BE2C (cell line): ENCODE measurements around the gene MTARC1.

Source experiments
- DNase-seq: peaks from one replicate; pipeline ENCODE4 v3.0.0-alpha.2; 2020
- H3K27me3 ChIP-seq: fragments of 250-450 bp; sonication (Bioruptor Pico); 2 replicates; pipeline ENCODE4 v1.5.1; 2020; ENCODE audit warnings: mild to moderate bottlenecking
- H3K36me3 ChIP-seq: fragments of 250-450 bp; sonication (Bioruptor Pico); 2 replicates; pipeline ENCODE4 v1.5.1; 2020; ENCODE audit warnings: mild to moderate bottlenecking
- H3K4me1 ChIP-seq: fragments of 250-450 bp; sonication (Bioruptor Pico); 2 replicates; pipeline ENCODE4 v1.5.1; 2020
- H3K4me3 ChIP-seq: 2 replicates; pipeline ENCODE4 v1.5.1; 2011; ENCODE audit warnings: low read depth, low read length
- H3K9me3 ChIP-seq: fragments of 250-450 bp; sonication (Bioruptor Pico); 2 replicates; pipeline ENCODE4 v1.5.1; 2020
- TF ChIP-seq, protein P1 (sequence below): IDR thresholded peaks from 2 replicates; pipeline ENCODE4 v1.5.1; 2012; ENCODE audit warnings: mild to moderate bottlenecking, low read depth, low read length

Gene MTARC1

DNA sequence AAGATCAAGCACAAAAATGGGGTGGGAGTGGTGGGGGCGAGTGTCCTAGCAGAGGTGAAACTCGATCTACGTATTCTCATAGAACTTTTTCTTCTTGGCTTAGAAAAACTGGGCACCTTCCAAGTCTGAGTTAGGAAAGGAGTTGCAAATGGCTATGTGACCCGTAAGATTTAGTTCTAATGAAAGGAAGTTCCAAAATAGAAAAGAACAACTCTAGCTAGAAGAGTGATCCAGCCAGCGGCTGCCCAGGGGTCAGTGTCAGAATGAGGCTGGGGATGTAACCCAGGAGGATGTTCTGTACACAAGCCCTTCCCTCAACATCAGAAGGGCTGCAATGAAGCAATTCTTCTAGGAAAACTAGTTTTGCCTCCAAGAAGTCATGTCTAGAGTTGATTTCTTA lies 5.2 kb downstream of the MTARC1 start:
- Histone ChIP-seq H3K36me3 (no peaks in the 10 kb centered on the region), H3K4me1 (no peaks in the 10 kb centered on the region), H3K4me3 (no peak overlapping the region), H3K27me3 (no peaks in the 10 kb centered on the region), H3K9me3 (no peaks in the 10 kb centered on the region)
- TF ChIP-seq, protein P1, sequence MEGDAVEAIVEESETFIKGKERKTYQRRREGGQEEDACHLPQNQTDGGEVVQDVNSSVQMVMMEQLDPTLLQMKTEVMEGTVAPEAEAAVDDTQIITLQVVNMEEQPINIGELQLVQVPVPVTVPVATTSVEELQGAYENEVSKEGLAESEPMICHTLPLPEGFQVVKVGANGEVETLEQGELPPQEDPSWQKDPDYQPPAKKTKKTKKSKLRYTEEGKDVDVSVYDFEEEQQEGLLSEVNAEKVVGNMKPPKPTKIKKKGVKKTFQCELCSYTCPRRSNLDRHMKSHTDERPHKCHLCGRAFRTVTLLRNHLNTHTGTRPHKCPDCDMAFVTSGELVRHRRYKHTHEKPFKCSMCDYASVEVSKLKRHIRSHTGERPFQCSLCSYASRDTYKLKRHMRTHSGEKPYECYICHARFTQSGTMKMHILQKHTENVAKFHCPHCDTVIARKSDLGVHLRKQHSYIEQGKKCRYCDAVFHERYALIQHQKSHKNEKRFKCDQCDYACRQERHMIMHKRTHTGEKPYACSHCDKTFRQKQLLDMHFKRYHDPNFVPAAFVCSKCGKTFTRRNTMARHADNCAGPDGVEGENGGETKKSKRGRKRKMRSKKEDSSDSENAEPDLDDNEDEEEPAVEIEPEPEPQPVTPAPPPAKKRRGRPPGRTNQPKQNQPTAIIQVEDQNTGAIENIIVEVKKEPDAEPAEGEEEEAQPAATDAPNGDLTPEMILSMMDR: no peak
- DNase-seq: no peak

DNA sequence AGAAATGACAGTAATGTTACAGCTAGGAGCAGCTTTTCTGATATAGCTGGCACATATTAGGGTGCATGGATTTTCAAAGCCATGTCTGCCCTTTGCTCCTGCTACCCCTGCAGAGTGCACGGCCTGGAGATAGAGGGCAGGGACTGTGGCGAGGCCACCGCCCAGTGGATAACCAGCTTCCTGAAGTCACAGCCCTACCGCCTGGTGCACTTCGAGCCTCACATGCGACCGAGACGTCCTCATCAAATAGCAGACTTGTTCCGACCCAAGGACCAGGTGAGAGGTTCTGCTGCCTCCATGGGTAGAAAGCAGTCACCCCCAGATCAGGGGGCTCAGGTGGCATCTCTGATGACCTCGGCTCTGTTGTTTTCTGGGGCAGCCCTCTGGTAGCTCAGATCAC lies 9.8 kb downstream of the MTARC1 start:
- no peaks in the 10 kb centered on the region for H3K9me3 ChIP-seq
- H3K27me3 ChIP-seq: no peaks in the 10 kb centered on the region
- TF ChIP-seq, protein P1: no peak
- H3K4me3 ChIP-seq: no peak overlapping the region
- no peaks in the 10 kb centered on the region for H3K4me1 ChIP-seq
- H3K36me3 ChIP-seq: no peaks in the 10 kb centered on the region
- no peak for DNase-seq

DNA sequence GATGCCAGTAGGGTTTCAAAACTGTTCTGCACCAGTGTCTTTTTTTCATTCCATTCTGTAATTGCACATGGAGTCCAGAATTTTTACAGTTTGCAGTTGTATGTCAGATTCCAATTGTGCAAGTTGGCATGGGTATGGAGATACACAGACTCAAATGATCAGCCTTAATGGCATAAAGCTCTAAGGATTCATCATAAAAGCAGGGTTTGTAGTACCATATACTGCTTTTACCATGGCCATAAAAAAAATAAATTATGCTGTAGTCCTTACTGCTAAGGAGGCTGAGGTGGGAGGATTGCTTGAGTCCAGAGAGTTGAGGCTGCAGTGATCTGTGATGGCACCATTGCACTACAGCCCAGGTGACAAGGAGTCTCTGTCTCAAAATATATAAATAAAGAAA lies 10.3 kb downstream of the MTARC1 start:
- H3K36me3 ChIP-seq: no peaks in the 10 kb centered on the region
- H3K4me1 ChIP-seq: no peaks in the 10 kb centered on the region
- H3K27me3 ChIP-seq: no peaks in the 10 kb centered on the region
- H3K9me3 ChIP-seq: no peaks in the 10 kb centered on the region
- DNase-seq: no peak
- H3K4me3 ChIP-seq: no peak overlapping the region
- TF ChIP-seq, protein P1: no peak

DNA sequence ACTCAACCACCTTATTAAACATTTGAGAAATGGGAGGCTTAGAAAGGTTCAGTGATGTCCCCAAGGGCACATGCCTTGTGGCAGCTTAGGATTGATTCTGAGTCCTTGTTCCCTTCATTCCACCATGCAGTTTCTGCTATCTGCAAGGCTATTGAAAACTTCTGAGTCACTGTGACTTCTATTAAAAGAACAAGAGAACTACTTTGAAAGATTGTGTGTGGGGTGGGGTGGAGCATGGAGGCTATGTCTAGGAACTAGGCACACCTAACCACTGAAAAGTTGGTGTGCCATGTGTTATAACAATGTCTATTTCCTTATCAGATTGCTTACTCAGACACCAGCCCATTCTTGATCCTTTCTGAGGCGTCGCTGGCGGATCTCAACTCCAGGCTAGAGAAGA lies 10.8 kb downstream of the MTARC1 start:
- Histone ChIP-seq H3K9me3 (no peaks in the 10 kb centered on the region), H3K4me1 (no peaks in the 10 kb centered on the region), H3K4me3 (no peak overlapping the region), H3K36me3 (no peaks in the 10 kb centered on the region), H3K27me3 (no peaks in the 10 kb centered on the region)
- TF ChIP-seq, protein P1: no peak
- DNase-seq: no peak

DNA sequence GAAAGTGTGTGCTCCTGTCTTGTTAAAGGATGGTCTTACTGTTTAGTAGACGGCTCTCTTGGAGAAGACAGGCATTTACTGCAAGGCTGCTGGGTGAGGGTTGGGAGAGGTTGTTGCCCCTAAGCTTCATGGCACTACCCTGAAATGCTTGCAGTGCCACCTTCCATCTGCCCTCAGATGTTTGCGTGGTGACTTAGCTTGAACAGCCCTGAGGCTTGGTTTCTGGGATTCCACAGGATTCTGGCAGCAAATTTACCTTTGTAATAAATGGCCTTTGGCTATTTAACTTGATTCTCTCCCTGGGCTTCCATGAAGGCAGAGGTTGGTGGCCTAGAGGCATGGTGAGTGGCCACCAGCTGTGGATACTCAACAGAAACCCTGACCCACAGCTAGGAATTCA lies 11.6 kb downstream of the MTARC1 start:
- Histone ChIP-seq H3K9me3 (no peaks in the 10 kb centered on the region), H3K4me3 (no peak overlapping the region), H3K27me3 (no peaks in the 10 kb centered on the region), H3K4me1 (no peaks in the 10 kb centered on the region), H3K36me3 (no peaks in the 10 kb centered on the region)
- TF ChIP-seq, protein P1: no peak
- DNase-seq: no peak

DNA sequence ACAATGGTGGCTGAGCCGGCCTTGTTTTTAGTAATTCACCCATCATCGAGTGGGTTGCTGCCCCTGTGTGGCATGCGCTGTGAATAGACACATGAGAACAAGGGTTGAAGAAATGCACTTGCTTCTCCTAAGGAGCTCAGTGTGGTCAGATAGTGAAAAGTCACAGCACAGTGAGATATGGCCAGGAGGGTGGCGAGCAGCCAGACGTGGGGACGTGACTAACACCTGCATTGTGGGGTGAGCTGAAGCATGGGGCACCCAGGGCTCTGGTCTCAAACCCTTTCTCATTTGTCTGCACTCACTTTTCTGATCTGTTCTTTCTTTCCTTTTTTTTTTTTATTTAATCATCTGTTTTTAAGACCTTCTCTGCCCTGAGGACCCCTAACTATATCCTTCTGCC lies 13.5 kb downstream of the MTARC1 start:
- DNase-seq: no peak
- Histone ChIP-seq H3K36me3 (no peaks in the 10 kb centered on the region), H3K4me1 (no peaks in the 10 kb centered on the region), H3K27me3 (no peaks in the 10 kb centered on the region), H3K9me3 (no peaks in the 10 kb centered on the region), H3K4me3 (no peak overlapping the region)
- TF ChIP-seq, protein P1: no peak
